Adrenal gland (tissue), 12 donors: Measurements from ENCODE around the gene DNASE1L2. TPM values are rescaled to one million over a fixed set of nuclear protein-coding genes. Genes with fewer than 3 reads are reported as not detected.
A peak's percentile ranks its signal among the peaks of the same experiment; 100 is the strongest.

ENCODE experiments used
- DNase-seq, 7 donors: peaks; one replicate each; pipeline ENCODE4 v3.0.0-alpha.2; 2019 to 2020
- H3K27ac ChIP-seq, 5 donors: fragments of 200-600 bp; sonication (generic) in 4 of 5; 1 replicate in 3 of 5; 2 replicates in 2 of 5; pipeline versions ENCODE4 v1.5.1 to v1.8.0; 2016 to 2020; ENCODE audit warnings: mild to moderate bottlenecking in 1 of 5
- H3K27me3 ChIP-seq: fragments of 200-600 bp; 2 replicates; pipeline ENCODE4 v1.8.0; 2021
- H3K36me3 ChIP-seq, 2 donors: fragments of 200-600 bp; replicated peaks in 1 of 2; 1 replicate in 1 of 2; 2 replicates in 1 of 2; pipeline versions ENCODE4 v1.5.1 to v1.8.0; 2018 to 2022
- H3K4me1 ChIP-seq, 2 donors: fragments of 200-600 bp; replicated peaks in 1 of 2; 1 replicate in 1 of 2; 2 replicates in 1 of 2; pipeline versions ENCODE4 v1.5.1 to v1.8.0; 2018 to 2021
- H3K4me3 ChIP-seq, 4 donors: fragments of 200-600 bp; sonication (generic) in 3 of 4; one replicate each; pipeline ENCODE4 v1.5.1; 2016 to 2018
- H3K9me3 ChIP-seq, 3 donors: fragments of 200-600 bp; sonication (generic) in 1 of 3; replicated peaks in 1 of 3; 1 replicate in 2 of 3; 2 replicates in 1 of 3; pipeline versions ENCODE4 v1.5.1 to v1.8.0; 2016 to 2021
- POLR2A ChIP-seq, 2 donors: fragments of 450-650 bp; IDR thresholded peaks; one replicate each; pipeline ENCODE4 v1.6.1; 2017; ENCODE audit warnings: antibody characterized with exemption in 2 of 2, mild to moderate bottlenecking in 2 of 2, moderate library complexity in 1 of 2
- WGBS, 4 donors: extraction: QIAGEN DNeasy Blood & Tissue Kit in 2 of 4; methylation state at CpG; one replicate each; pipeline versions ENCODE4 v1.1.5 to v1.1.7; 2013 to 2017; 5-methylcytosine and 5-hydroxymethylcytosine counted together
- intact Hi-C, 2 donors: fragments of 100-400 bp; cut with DNase I; formaldehyde crosslinking; loops; one replicate each; pipeline versions ENCODE4 v1.14.1 to v1.15.0; 2022 to 2023
- polyA plus RNA-seq, 3 donors: library from polyadenylated mRNA; stranded (reverse); fragments of 200-250 nt in 2 of 3; fragments of 350-450 nt in 1 of 3; fragmentation: Illumina TruSeq in 1 of 3; extraction: RNeasy Lipid Tissue Mini Kit (QIAGEN cat#74804) in 1 of 3; gene quantifications; one replicate each; pipeline ENCODE4 v1.2.3, GENCODE V29; 2013 to 2014
- total RNA-seq, 9 donors: library from RNA; depleted of rRNA in 4 of 9; stranded (reverse); fragments of >200 nt in 4 of 9; fragments of 120-200 nt in 1 of 9; fragmentation: NEBNext Ultra II Directional in 1 of 9; extraction: Animal tissue kit (Norgen Biotek cat#: 25700) in 1 of 9; gene quantifications; one replicate each; pipeline versions ENCODE4 v1.1.0 to v1.2.4, GENCODE V29; 2013 to 2023
- TF ChIP-seq, protein P1 (sequence below), 6 experiments: fragments of 450-650 bp in 4 of 6; fragments of 200-600 bp in 2 of 6; sonication (generic) in 1 of 6; IDR thresholded peaks; 1 replicate in 5 of 6; 2 replicates in 1 of 6; pipeline versions ENCODE4 v1.5.1 to v1.8.0; 2016 to 2021; ENCODE audit warnings: antibody characterized with exemption in 6 of 6, mild to moderate bottlenecking in 2 of 6, moderate library complexity in 1 of 6
- donor health status: healthy with polysubstance abuse.
- donor health status: Bipolar disorder and iron deficiency.
- donor health status: DM: yes; HTN: yes; CAD: no.
- donor health status: DM: no; HTN: no; CAD: no.
- donor health status: DM: no; HTN: no; CAD: no.
- donor health status: DM: yes; HTN: yes; CAD: no.

Gene DNASE1L2
- total and polyA plus RNA-seq, 12 donors = 0.25 to 6.0 (median 0.89) TPM; not detected in 2

DNA sequence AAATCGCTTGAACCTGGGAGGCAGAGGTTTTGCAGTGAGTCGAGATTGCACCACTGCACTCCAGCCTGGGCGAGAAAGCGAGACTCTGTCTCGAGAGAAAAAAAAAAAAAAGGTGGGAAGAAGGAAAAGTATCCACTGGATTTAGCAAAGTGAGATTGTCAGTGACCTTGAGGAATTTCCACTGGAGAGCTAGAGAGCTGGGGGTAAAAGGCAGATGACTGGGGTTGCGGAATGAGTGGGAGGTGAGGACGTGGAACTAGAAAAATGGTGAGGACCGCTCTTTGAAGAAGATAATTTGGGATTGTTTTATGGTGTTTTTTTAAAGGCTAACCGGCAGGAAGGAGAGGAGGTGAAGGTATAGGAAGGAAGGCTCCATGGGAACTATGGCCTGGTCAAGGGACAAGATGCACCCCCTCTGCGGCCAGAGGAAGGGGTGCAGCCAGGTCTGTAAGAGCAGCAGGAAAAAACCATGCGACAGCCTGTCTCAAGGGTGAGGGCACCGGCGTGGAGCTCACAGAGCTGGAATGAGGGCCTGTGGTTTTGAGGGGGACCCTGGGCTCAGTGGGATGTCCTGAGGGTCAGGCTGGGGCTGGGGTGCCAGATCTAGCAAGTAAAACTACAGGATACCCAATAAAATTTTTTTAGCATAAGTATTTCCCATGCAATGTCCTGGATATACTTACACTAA, 31.7 kb upstream of the DNASE1L2 start:
- peaks cover 5 to 17% of the 10 kb centered on the region in 2 donors for H3K4me1 ChIP-seq
- no peaks in the 10 kb centered on the region for H3K9me3 ChIP-seq
- no peak for DNase-seq
- peaks cover 0 to 28% of the 10 kb centered on the region in 2 donors for H3K36me3 ChIP-seq
- peak overlapping the region in 2 of 4 donors; percentile 76 to 85 for H3K4me3 ChIP-seq
- H3K27me3 ChIP-seq = no peaks in the 10 kb centered on the region
- H3K27ac ChIP-seq = peak overlapping the region in 4 of 5 donors; percentile 91 to 99 (median 98)
- 78 to 84% (median 82%) methylated on average over 10 to 13 of the region's 13 CpGs for WGBS, 4 donors
- TF ChIP-seq, protein P1, sequence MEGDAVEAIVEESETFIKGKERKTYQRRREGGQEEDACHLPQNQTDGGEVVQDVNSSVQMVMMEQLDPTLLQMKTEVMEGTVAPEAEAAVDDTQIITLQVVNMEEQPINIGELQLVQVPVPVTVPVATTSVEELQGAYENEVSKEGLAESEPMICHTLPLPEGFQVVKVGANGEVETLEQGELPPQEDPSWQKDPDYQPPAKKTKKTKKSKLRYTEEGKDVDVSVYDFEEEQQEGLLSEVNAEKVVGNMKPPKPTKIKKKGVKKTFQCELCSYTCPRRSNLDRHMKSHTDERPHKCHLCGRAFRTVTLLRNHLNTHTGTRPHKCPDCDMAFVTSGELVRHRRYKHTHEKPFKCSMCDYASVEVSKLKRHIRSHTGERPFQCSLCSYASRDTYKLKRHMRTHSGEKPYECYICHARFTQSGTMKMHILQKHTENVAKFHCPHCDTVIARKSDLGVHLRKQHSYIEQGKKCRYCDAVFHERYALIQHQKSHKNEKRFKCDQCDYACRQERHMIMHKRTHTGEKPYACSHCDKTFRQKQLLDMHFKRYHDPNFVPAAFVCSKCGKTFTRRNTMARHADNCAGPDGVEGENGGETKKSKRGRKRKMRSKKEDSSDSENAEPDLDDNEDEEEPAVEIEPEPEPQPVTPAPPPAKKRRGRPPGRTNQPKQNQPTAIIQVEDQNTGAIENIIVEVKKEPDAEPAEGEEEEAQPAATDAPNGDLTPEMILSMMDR (IDR thresholded peaks at IDR 0.05) = no peak
- TF ChIP-seq POLR2A (IDR thresholded peaks at IDR 0.05) = no peak
- intact Hi-C loops = no loop called here

DNA sequence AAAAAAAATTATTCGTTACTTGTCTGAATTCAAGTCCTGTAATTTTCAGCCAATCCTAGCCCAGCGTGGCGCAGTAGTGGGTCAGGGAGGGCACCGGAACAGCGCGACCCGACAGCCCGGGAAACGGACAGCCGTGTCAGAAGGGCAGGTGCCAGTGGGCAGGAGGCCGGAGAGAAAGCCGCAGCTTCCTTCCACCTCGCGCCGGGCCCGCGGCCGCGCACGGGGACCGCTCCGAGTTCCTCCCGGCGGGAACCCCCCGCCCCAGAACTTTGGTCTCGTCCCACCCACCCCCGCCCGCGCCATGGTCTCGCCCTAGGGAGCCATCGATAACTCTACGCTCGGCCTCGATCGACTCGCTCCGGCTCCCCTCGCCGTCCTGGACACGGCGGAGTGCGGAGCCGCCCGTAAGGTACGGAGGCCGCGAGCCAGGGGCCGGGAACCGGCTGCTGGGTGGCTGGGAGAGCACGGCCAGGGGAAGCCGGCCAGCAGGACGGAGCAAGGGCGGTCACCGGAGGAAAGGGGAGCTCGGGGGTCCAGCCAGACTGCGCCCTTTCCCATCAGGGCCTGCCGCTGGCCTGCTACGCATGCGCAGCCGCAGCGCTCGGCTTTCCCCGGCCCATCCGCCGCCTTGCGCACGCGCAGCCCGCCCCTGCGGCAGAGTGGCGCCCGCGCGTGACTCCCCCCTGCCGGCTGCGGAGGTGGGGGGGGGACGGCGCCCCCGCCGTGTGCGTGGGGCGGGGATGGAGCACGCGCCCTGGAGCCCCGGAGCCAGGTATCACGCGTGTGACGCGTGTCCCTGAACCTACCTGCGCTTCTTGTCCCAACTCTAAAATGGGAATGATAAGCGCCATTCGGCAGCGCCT, 30.9 kb upstream of the DNASE1L2 start, which contains the start of gene MLST8:
MLST8 (plus strand) TSS at position 351 of the 863 bp plus-strand sequence. CDS start 632 bp downstream, outside the sequence.
- Histone ChIP-seq H3K27me3 (no peaks in the 10 kb centered on the region), H3K27ac (peak within 1 kb of the TSS; percentile 89 to 99 (median 98)), H3K4me1 (peaks cover 5 to 17% of the 10 kb centered on the region in 2 donors), H3K4me3 (peak within 1 kb of the TSS in 3 of 4 donors; percentile 29 to 85 (median 76)), H3K36me3 (peaks cover 0 to 35% of the 10 kb centered on the region in 2 donors), H3K9me3 (no peaks in the 10 kb centered on the region)
- intact Hi-C loops = no loop called here
- 0 to 1% (median 0%) methylated on average over 12 to 93 of the region's 93 CpGs for WGBS, 4 donors
- peak; percentile 84 to 91 (median 88) for DNase-seq
- peak; percentile 83 to 89 for TF ChIP-seq POLR2A (IDR thresholded peaks at IDR 0.05)
- TF ChIP-seq, protein P1 (IDR thresholded peaks at IDR 0.05) = peak in 3 of 6 experiments; percentile 4 to 13 (median 13)

DNA sequence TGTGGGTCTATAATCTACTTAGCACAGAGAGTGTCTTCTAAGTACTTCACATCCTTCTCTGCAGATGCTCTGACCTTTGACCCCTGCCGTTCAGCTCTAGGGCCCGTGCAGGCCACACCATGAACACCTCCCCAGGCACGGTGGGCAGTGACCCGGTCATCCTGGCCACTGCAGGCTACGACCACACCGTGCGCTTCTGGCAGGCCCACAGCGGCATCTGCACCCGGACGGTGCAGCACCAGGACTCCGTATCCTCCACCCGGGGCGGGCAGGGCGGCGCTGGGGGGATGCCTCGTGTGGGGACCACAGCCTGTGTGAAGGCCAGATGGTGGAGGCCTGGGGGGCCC, 30.3 kb upstream of the DNASE1L2 start:
- TF ChIP-seq POLR2A (IDR thresholded peaks at IDR 0.05) = no peak
- TF ChIP-seq, protein P1 (IDR thresholded peaks at IDR 0.05) = no peak
- Histone ChIP-seq H3K27me3 (no peaks in the 10 kb centered on the region), H3K4me3 (peak overlapping the region in 3 of 4 donors; percentile 29 to 85 (median 76)), H3K9me3 (no peaks in the 10 kb centered on the region), H3K4me1 (peaks cover 5 to 17% of the 10 kb centered on the region in 2 donors), H3K27ac (peak overlapping the region in 4 of 5 donors; percentile 91 to 99 (median 98)), H3K36me3 (peaks cover 0 to 35% of the 10 kb centered on the region in 2 donors)
- 3 to 7% (median 6%) methylated on average over 13 to 16 of the region's 16 CpGs; no CpG with 5 or more reads in 1 of the 4 donors for WGBS, 4 donors
- intact Hi-C loops = no loop called here
- DNase-seq = peak in 2 of 7 donors; percentile 43 to 64

DNA sequence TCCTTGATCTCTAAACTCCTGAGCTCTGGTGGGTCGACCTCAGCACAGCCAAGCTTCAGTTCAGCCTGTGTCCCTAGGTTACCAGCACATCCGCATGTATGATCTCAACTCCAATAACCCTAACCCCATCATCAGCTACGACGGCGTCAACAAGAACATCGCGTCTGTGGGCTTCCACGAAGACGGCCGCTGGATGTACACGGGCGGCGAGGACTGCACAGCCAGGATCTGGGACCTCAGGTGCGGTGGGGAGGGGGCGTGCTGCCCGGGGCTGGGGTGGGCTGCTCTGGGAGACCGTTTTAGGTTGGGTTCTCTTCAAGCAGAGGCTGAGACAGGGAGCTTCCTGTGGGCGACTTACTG, 29.8 kb upstream of the DNASE1L2 start:
- Histone ChIP-seq H3K4me3 (peak overlapping the region in 2 of 4 donors; percentile 76 to 85), H3K27ac (peak overlapping the region in 2 of 5 donors; percentile 98 to 99)
- intact Hi-C loops = no loop called here

More for the DNA sequence above, 29.8 kb upstream of the DNASE1L2 start:
- no peak for DNase-seq
- no peak for TF ChIP-seq POLR2A (IDR thresholded peaks at IDR 0.05)
- TF ChIP-seq, protein P1 (IDR thresholded peaks at IDR 0.05) = no peak
- Histone ChIP-seq H3K9me3 (no peaks in the 10 kb centered on the region), H3K27me3 (no peaks in the 10 kb centered on the region), H3K36me3 (peaks cover 0 to 35% of the 10 kb centered on the region in 2 donors), H3K4me1 (peaks cover 5 to 17% of the 10 kb centered on the region in 2 donors)
- WGBS, 4 donors = 70 to 83% (median 75%) methylated on average over 18 of the region's 18 CpGs
